GM12864 (cell line): ENCODE data around the gene PLCL1.

ENCODE experiments used
- DNase-seq: peaks from one replicate; pipeline ENCODE4 v3.0.0-alpha.2; 2011; ENCODE audit warnings: low read depth
- H3K4me3 ChIP-seq: 2 replicates; pipeline ENCODE4 v1.5.1; 2011; ENCODE audit warnings: mild to moderate bottlenecking, low read depth, low read length, control low read depth
- CTCF ChIP-seq: IDR thresholded peaks from 2 replicates; pipeline ENCODE4 v1.5.1; 2011; ENCODE audit warnings: low read depth, mild to moderate bottlenecking, moderate library complexity, low read length, control low read depth, inconsistent platforms; ENCODE audit errors: missing control alignments

The PLCL1 gene

GRCh38 chr2:197863744-197864143 is 59.4 kb downstream of the PLCL1 start:
- no peak overlapping the region for H3K4me3 ChIP-seq
- TF ChIP-seq CTCF = no peak
- DNase-seq = no peak

- H3K4me3 ChIP-seq = no peak overlapping the region
- TF ChIP-seq CTCF = no peak
- DNase-seq = no peak
These were observed 62.1 kb downstream of the PLCL1 start for GRCh38 chr2:197866455-197866854.

DNA sequence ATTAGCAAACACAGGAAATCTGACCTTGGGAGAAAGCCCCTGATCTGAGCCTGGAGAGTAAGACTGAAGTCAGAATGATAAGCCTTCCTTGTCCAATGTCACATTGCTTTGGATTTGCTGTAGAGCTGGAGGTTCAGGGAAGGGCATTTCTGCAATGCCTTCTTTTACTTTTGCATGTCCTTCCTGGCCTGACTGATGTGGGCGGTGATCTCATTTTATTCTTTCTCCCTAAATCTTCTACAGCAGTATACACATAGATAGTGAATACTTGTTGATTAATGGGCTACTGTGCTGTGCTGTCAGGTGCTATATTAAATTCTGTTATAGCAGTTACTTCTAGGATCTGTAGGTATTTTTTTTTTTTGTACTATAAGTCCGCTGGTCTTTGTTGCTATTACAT is 62.6 kb downstream of the PLCL1 start:
- no peak for TF ChIP-seq CTCF
- no peak overlapping the region for H3K4me3 ChIP-seq
- DNase-seq = no peak

- no peak for DNase-seq
- no peak for TF ChIP-seq CTCF
- no peak overlapping the region for H3K4me3 ChIP-seq
These were observed 63.2 kb downstream of the PLCL1 start for GRCh38 chr2:197867624-197868023.

- H3K4me3 ChIP-seq = no peak overlapping the region
- TF ChIP-seq CTCF = no peak
- no peak for DNase-seq
These were observed 63.8 kb downstream of the PLCL1 start for GRCh38 chr2:197868206-197868605.

DNA sequence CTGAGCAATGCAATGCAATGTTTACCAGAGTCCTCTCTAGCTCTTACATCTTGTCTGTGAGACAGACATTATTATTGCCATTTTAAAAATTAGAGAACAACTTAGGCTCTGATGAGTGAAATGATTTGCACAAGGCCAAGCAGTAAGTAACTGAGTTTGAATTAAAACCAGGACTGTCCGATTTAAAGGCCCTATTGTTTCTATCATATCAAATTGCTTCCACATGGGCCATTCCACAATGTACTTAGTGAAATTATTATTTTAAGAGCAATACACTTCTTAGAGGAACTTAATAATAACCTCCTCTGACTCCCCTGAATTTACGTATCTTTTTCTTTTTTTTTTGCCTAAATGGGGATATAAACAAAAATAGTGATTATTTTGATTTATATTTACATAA is 64.6 kb downstream of the PLCL1 start:
- H3K4me3 ChIP-seq = no peak overlapping the region
- no peak for TF ChIP-seq CTCF
- no peak for DNase-seq

DNA sequence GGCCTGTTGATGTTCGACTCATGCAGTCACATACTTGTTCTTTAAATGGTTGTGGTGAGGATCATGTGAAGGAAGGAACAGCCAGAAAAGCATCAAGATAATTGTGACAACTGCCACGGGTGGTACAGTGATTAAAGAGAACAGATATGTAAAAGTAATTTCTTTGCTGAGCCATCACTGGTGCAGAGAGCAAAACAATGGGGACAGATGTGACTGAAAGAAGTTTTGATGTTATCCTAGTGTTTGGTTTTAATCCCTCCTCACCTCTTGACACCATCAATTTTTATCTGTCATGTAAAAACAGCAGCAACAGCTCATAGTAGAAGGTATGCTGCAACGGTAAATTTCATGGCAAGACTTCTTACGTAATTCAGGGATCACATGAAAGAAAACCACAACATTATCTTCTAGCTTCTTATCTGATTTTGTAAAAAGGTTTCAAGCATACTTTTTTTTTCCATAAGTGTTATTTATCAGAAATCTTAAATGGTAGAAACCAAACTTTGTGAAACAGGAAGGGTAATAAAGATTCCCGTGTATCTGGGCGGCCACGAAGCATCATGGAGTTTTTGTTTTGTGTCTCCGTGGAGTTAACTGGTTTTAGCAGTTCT is 65.2 kb downstream of the PLCL1 start:
- no peak overlapping the region for H3K4me3 ChIP-seq
- no peak for DNase-seq
- TF ChIP-seq CTCF = no peak
